GM19324 (cell line): ENCODE measurements around the gene BTBD10.

Experiments
- ATAC-seq: cut with Tn5 transposase; IDR thresholded peaks from one replicate; pipeline ENCODE4 v1.9.1; 2021; ENCODE audit warnings: mild to moderate bottlenecking, moderate library complexity; ENCODE audit not compliant: unreplicated experiment, low FRiP score

The BTBD10 gene

GRCh38 chr11:13462901-13463778, at the start of gene BTBD10:
Gene BTBD10 (minus strand): TSS chr11:13463222. CDS start chr11:13445124, 18,098 bp downstream.
- peak; percentile 98 for ATAC-seq

DNA sequence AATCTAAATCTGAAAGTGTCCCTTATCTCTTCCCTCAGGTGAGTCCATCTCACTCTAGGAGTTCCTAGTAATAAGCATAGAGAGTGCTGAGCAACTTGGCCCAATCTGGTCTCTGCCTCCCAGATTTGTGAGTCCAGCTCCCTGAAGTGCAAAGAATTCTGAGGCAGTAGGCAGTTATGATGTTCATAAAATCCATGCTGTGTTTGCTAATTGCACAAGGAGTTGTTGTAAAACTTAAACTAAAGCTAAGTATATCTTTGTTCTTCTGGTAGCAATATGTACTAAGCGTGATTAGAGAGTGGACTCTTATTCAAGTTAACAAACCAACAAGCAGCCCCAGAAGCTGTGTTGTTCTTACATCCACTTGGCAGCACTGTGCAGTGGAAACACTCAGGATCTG, 40.4 kb upstream of the BTBD10 start:
- no peak for ATAC-seq

- no peak for ATAC-seq
These were observed 39.5 kb upstream of the BTBD10 start for GRCh38 chr11:13502492-13502891.

GRCh38 chr11:13495929-13496328, 32.9 kb upstream of the BTBD10 start, which contains the start of gene PTH:
Gene PTH (minus strand): TSS chr11:13495997. CDS start chr11:13492855, 3,142 bp downstream.
- no peak for ATAC-seq

- no peak for ATAC-seq
These were observed 31.0 kb upstream of the BTBD10 start for GRCh38 chr11:13494051-13494450.

GRCh38 chr11:13487661-13488030, 24.6 kb upstream of the BTBD10 start:
- ATAC-seq, result no peak

- no peak for ATAC-seq
These were observed 24.1 kb upstream of the BTBD10 start for GRCh38 chr11:13486926-13487660.

DNA sequence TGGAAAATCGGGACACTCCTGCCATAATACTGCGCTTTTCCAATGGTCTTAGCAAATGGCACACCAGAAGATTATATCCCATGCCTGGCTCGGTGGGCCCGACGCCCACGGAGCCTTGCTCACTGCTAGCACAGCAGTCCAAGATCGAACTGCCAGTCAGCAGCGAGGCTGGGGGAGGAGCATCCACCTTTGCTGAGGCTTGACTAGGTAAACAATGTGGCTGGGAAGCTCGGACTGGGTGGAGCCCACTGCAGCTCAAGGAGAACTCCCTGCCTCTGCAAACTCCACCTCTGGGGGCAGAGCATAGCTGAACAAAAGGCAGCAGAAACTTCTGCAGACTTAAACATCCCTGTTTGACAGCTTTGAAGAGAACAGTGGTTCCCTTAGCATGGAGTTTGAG, 17.2 kb upstream of the BTBD10 start:
- no peak for ATAC-seq

DNA sequence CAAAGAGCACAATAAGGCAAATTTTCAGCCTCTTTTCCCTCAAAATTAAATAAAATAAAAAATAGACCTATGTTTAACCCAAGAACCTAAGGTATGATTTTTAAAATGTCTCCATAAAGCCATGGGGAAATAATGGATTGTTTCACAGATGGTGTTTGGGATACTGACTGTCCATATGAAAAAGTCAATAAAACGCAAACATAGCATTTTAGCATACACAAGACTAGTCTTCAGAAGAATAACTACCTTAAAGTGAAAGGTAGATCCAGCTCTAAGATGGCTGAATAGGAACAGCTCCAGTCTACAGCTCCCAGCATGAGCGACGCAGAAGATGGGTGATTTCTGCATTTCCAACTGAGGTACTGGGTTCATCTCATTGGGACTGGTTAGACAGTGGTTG, 16.7 kb upstream of the BTBD10 start:
- ATAC-seq, result no peak

DNA sequence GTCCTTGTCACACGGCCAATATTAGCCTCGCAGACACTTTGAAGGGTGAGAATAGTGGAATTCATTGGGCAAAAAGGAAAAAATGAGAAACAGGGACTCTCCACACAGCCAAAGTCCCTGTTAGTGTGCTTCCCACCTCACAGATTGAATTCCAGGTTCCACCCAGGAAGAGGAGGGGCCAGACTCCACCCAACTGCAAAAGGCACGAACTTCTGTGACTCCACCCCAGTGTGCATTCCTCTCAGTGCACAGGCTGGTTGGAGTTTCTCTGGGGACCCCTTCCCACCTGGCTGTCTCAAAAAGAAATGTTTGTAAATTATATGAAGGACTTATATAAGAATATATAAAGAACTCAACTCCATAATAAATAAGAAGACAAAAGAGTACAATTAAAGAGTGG, 12.1 kb upstream of the BTBD10 start:
- ATAC-seq, result no peak

DNA sequence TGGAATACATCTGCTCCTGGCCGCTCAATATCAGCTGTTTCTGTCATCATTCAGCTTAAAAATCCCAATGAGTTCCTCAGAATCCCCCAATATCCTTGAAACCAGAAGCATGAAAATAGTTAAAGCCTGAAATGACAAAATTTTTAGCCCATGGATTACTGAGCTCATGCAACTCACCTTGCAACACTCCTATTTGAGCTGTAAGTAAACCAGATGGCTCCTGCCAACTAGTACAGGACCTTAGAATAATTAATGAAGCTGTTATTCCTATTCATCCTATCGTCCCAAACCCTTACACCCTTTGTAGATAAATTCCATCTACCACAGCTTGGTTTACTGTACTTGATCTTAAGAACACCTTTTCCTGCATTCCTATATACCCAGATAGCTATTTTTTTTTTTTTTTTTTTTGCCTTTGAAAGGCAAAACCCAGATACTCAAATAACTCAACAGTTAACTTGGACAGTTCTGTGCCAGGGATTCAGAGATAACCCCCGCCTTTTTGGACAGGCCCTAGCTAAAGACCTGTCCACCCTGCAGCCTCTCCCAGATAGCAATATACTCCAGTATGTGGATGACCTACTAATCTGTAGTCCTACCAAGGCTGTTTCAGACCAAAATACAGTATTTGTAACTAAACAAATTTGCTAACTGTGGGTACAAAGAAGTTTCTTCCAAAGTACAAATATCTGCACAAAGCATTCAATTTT, 10.1 kb upstream of the BTBD10 start:
- no peak for ATAC-seq

- no peak for ATAC-seq
These were observed 5.7 kb upstream of the BTBD10 start for GRCh38 chr11:13468750-13469149.

DNA sequence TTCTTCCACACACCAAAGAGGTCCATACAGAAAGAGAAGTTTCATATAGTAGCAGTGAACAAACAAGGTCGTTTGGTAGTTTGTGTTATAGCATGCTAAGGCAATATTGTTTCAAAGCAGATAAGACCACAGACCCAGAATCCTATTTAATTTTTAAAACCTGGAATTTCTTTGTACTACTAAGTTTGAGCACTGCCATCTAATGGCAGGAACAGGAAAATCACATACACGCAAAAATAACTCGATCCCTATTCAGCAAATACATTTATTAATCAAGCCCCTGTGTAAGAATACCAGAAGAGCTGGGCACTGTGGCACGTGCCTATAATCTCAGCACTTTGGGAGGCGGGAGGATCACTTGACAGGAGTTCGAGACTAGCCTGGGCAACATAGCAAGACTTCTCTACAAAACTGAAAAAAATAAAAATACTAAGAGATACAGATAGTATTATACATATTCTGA, 2.9 kb upstream of the BTBD10 start:
- ATAC-seq, result no peak

GRCh38 chr11:13463779-13464290, 813 bp upstream of the BTBD10 start:
- no peak for ATAC-seq

GRCh38 chr11:13462311-13462900, 616 bp downstream of the BTBD10 start:
- peak; percentile 42 for ATAC-seq

DNA sequence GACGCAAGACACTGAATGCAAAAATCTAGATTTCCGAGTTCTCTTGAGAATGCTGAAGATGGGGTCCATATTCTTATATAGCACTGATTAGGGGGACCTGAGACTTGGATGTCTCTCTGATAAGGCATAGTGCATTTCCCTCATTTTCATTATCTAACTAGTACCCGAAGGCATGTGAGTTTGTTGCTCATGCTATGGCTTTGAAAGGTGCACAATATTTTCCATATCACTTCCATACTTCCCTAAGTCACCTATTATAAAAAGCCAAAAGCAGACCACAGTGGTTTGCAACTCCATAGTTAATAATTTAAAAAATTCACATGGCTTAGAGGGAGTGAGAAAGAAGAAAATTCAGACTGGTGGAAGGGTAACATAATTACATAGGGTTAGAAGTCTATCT, 1.7 kb downstream of the BTBD10 start:
- ATAC-seq, result no peak

- no peak for ATAC-seq
These were observed 12.1 kb downstream of the BTBD10 start for GRCh38 chr11:13450832-13451397.

GRCh38 chr11:13449522-13449921, 13.5 kb downstream of the BTBD10 start:
- ATAC-seq, result no peak

DNA sequence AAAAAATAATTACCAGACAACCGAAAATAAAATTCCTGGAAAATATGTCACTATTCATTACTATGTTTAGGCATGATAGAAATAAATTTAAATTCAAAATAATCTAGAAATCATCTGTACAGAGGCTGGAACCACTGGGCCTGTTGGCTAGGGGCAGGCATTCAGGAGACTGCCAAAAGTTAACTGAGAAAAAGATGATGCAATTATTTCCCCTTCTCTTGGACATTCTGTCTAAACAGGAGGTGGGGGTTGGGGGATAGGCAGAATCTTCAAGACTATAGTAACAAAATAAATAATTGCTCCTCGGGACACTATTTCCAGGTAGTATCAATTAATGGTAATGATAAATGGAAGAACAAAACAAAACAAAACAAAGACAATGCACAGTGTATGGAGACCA, 14.1 kb downstream of the BTBD10 start:
- no peak for ATAC-seq

DNA sequence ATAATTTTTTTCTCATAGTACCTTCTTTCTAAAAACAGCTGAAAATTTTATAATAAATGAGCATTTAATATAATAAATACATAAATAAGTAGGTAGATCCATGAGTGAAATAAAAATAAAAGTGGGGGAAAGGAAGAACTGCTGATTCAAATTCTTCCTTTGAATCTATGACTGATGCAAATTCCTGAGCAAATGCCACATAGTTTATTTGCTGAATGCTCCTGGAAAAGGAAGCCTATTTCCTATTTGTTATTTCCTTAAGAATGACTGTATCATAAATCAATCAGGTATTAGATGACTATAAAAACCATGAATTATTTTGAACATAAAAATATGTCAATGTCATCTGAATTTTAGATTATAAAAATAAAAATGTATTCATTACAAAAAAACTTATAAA, 16.6 kb downstream of the BTBD10 start:
- ATAC-seq, result no peak
